ENCODE data around the gene RNF39. TPM values are rescaled to one million over a fixed set of nuclear protein-coding genes. Genes with fewer than 3 reads are reported as not detected.

The RNF39 gene
- total and polyA plus RNA-seq, 10 of the 15 experiments (the other 5 are each of a cell fraction or from before 2014, with no cell fraction given) = 0.04 to 0.11 TPM; not detected in 8

DNA sequence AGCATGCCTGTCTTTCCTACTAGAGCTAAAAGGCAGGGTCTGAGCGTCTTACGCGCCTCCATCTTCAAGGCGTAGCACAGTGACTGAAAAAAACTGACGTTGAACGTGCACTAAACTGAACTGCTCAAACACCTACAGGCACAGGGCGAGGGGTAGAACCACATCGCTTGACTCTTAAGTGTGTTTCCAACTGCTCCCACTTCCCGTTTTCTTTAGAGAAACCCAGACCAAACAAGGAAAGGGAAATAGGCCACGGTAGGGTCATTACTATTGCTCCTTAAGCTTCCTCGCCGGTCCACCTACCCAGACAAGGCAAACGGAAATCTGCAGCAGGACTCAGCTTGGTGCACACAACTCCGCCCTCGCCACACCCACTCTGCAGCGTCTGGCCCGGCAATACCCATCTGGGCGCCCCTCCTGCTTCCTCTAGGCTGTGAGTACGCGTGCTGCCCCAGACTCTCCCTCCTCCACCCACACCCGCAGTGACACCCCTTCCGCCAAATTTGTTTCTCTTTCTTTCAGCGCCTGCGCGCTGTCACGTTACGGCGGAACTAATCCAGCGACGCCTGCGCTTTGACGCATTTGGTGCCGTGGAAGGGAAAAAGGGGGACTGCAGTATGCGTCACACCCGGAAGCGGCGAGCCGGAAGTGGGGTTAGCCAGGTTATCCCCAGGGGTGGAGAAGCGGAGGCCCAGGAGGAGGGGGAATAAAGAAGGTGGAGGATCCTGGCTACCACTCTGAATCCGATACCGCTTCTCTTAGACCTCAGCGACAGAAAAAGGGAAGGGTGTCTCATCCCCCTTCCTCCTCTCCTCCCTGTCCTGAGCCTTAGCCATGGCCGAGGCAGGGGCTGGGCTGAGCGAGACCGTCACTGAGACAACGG lies 8.8 kb downstream of the RNF39 start, which contains the start of gene PPP1R11 (continued):
- TF ChIP-seq, protein P1, sequence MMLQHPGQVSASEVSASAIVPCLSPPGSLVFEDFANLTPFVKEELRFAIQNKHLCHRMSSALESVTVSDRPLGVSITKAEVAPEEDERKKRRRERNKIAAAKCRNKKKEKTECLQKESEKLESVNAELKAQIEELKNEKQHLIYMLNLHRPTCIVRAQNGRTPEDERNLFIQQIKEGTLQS (IDR thresholded peaks at IDR 0.05; ENCODE audit: borderline replicate concordance, extremely low read depth, low read depth, low read length) = no peak
- TF ChIP-seq ESRRA (IDR thresholded peaks at IDR 0.05; ENCODE audit: low read length) (0 out of 2 replicates have a peak, but pooled peaks have one; percentile 55), POLR2AphosphoS5 (IDR thresholded peaks at IDR 0.05; ENCODE audit: low read length) (peak; percentile 92), NFYA (IDR thresholded peaks at IDR 0.05; ENCODE audit: borderline replicate concordance, low read depth, low read length) (no peak), RFX5 (IDR thresholded peaks at IDR 0.05; ENCODE audit: low read depth, low read length) (peak; percentile 53; the same call in 1 of the 2 replicates), SIN3A (IDR thresholded peaks at IDR 0.05; ENCODE audit: low read depth, low read length) (peak; percentile 74), CREM (IDR thresholded peaks at IDR 0.05; ENCODE audit: low read depth) (peak; percentile 95), YBX1 (IDR thresholded peaks at IDR 0.05) (no peak), SUZ12 (IDR thresholded peaks at IDR 0.05; ENCODE audit: unreplicated experiment) (no peak), MEF2A (IDR thresholded peaks at IDR 0.05; ENCODE audit: insufficient read depth, low read depth, low read length) (0 out of 2 replicates have a peak, but pooled peaks have one; percentile 13), FOXK2 (IDR thresholded peaks at IDR 0.05) (peak; percentile 59), ZNF622 (IDR thresholded peaks at IDR 0.05) (no peak), ZSCAN29 (IDR thresholded peaks at IDR 0.05) (no peak), HCFC1 (IDR thresholded peaks at IDR 0.05; ENCODE audit: low read length) (peak; percentile 86), TARDBP (IDR thresholded peaks at IDR 0.05; ENCODE audit: borderline replicate concordance) (no peak), POLR2A (IDR thresholded peaks at IDR 0.05; ENCODE audit: low read depth, low read length) (peak; percentile 91)
- TF ChIP-seq, protein P2, sequence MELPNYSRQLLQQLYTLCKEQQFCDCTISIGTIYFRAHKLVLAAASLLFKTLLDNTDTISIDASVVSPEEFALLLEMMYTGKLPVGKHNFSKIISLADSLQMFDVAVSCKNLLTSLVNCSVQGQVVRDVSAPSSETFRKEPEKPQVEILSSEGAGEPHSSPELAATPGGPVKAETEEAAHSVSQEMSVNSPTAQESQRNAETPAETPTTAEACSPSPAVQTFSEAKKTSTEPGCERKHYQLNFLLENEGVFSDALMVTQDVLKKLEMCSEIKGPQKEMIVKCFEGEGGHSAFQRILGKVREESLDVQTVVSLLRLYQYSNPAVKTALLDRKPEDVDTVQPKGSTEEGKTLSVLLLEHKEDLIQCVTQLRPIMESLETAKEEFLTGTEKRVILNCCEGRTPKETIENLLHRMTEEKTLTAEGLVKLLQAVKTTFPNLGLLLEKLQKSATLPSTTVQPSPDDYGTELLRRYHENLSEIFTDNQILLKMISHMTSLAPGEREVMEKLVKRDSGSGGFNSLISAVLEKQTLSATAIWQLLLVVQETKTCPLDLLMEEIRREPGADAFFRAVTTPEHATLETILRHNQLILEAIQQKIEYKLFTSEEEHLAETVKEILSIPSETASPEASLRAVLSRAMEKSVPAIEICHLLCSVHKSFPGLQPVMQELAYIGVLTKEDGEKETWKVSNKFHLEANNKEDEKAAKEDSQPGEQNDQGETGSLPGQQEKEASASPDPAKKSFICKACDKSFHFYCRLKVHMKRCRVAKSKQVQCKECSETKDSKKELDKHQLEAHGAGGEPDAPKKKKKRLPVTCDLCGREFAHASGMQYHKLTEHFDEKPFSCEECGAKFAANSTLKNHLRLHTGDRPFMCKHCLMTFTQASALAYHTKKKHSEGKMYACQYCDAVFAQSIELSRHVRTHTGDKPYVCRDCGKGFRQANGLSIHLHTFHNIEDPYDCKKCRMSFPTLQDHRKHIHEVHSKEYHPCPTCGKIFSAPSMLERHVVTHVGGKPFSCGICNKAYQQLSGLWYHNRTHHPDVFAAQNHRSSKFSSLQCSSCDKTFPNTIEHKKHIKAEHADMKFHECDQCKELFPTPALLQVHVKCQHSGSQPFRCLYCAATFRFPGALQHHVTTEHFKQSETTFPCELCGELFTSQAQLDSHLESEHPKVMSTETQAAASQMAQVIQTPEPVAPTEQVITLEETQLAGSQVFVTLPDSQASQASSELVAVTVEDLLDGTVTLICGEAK (IDR thresholded peaks at IDR 0.05; ENCODE audit: borderline replicate concordance) = peak; percentile 99
- TF ChIP-seq, protein P3, sequence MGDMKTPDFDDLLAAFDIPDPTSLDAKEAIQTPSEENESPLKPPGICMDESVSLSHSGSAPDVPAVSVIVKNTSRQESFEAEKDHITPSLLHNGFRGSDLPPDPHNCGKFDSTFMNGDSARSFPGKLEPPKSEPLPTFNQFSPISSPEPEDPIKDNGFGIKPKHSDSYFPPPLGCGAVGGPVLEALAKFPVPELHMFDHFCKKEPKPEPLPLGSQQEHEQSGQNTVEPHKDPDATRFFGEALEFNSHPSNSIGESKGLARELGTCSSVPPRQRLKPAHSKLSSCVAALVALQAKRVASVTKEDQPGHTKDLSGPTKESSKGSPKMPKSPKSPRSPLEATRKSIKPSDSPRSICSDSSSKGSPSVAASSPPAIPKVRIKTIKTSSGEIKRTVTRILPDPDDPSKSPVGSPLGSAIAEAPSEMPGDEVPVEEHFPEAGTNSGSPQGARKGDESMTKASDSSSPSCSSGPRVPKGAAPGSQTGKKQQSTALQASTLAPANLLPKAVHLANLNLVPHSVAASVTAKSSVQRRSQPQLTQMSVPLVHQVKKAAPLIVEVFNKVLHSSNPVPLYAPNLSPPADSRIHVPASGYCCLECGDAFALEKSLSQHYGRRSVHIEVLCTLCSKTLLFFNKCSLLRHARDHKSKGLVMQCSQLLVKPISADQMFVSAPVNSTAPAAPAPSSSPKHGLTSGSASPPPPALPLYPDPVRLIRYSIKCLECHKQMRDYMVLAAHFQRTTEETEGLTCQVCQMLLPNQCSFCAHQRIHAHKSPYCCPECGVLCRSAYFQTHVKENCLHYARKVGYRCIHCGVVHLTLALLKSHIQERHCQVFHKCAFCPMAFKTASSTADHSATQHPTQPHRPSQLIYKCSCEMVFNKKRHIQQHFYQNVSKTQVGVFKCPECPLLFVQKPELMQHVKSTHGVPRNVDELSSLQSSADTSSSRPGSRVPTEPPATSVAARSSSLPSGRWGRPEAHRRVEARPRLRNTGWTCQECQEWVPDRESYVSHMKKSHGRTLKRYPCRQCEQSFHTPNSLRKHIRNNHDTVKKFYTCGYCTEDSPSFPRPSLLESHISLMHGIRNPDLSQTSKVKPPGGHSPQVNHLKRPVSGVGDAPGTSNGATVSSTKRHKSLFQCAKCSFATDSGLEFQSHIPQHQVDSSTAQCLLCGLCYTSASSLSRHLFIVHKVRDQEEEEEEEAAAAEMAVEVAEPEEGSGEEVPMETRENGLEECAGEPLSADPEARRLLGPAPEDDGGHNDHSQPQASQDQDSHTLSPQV (IDR thresholded peaks at IDR 0.05) = no peak
- TF ChIP-seq, protein P4, sequence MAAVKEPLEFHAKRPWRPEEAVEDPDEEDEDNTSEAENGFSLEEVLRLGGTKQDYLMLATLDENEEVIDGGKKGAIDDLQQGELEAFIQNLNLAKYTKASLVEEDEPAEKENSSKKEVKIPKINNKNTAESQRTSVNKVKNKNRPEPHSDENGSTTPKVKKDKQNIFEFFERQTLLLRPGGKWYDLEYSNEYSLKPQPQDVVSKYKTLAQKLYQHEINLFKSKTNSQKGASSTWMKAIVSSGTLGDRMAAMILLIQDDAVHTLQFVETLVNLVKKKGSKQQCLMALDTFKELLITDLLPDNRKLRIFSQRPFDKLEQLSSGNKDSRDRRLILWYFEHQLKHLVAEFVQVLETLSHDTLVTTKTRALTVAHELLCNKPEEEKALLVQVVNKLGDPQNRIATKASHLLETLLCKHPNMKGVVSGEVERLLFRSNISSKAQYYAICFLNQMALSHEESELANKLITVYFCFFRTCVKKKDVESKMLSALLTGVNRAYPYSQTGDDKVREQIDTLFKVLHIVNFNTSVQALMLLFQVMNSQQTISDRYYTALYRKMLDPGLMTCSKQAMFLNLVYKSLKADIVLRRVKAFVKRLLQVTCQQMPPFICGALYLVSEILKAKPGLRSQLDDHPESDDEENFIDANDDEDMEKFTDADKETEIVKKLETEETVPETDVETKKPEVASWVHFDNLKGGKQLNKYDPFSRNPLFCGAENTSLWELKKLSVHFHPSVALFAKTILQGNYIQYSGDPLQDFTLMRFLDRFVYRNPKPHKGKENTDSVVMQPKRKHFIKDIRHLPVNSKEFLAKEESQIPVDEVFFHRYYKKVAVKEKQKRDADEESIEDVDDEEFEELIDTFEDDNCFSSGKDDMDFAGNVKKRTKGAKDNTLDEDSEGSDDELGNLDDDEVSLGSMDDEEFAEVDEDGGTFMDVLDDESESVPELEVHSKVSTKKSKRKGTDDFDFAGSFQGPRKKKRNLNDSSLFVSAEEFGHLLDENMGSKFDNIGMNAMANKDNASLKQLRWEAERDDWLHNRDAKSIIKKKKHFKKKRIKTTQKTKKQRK (IDR thresholded peaks at IDR 0.05; ENCODE audit: low read depth, low read length) = no peak
